ENCODE measurements around the gene DENND4A. TPM values are rescaled to one million over a fixed set of nuclear protein-coding genes. Genes with fewer than 3 reads are reported as not detected.

The DENND4A gene
- total and polyA plus RNA-seq, 2 of the 4 experiments (the other 2 are of a cell fraction): 4.1 to 17.7 TPM

DNA sequence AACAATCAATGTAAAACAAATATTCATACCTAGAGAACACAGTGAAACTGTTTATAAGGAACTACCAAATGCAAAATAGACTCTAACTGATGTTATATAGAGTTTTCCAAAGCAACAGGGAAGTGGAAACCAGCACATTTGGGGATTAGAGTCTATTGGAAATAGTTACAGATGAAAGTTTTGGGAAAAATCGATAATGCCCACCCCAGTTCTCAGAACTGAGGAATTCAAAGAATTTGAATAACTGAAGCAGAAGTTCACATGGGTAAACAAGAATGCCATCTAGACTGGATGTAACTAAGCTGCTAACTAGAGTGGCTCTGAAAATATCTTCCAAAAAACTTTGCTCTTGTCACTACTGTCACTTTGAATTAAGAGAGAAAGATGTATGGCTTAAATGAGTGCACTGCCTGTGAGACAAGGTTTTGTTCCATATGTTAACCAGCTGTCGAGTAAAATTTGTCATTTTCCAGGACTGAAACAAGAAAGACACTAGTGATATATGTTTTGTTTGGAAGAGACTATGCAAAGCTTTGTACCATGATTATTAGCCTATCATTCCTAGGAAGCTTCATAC is 9.2 kb upstream of the DENND4A start:
- BruUV-seq (replicated peaks): no TSS peak
- CTCF ChIA-PET: interaction anchor here (0.5 kb wide), 1 partner anchor 55 kb away, joined by 5 read pairs; no protein-coding TSS in a partner anchor
- Histone ChIP-seq H4K8ac (ENCODE audit: low read depth in 2 of 2, low read length in 2 of 2) (no peak overlapping the region), H4K91ac (ENCODE audit: insufficient read depth, low read depth, low read length) (no peak overlapping the region), H2AK5ac (ENCODE audit: low read depth, low read length) (no peak overlapping the region), H3K27me3 (ENCODE audit: control insufficient read depth, insufficient read depth, low read length) (no peaks in the 10 kb centered on the region), H3K18ac (ENCODE audit: low read depth, low read length) (no peak overlapping the region), H2BK15ac (ENCODE audit: low read depth, low read length) (no peak overlapping the region), H3K14ac (replicated peaks; ENCODE audit: low read depth, low read length) (no peak overlapping the region), H2AFZ (replicated peaks; ENCODE audit: low read length, poor library complexity) (no peak overlapping the region), H3K36me3 (ENCODE audit: control insufficient read depth, insufficient read depth, low read length) (no peaks in the 10 kb centered on the region), H2AK9ac (replicated peaks; ENCODE audit: low read depth, low read length, poor library complexity) (no peak overlapping the region), H2BK5ac (ENCODE audit: low read depth, low read length, poor library complexity, severe bottlenecking) (no peak overlapping the region), H3K4me1 (ENCODE audit: control insufficient read depth, insufficient read depth, low read length) (peaks cover 1% of the 10 kb centered on the region), H3K9ac (ENCODE audit: low read depth, low read length) (no peak overlapping the region), H3K27ac (ENCODE audit: insufficient read depth, low read length) (no peak overlapping the region), H4K5ac (ENCODE audit: low read depth, low read length) (no peak overlapping the region), H3K4me3 (ENCODE audit: insufficient read depth, low read depth, low read length) (no peak overlapping the region), H3K56ac (ENCODE audit: extremely low read depth, insufficient read depth, low read length) (no peak overlapping the region), H3K4me2 (ENCODE audit: low read depth, low read length) (no peak overlapping the region), H2BK120ac (ENCODE audit: low read depth, low read length) (no peak overlapping the region), H3K4ac (ENCODE audit: low read depth, low read length) (no peak overlapping the region), H4K20me1 (ENCODE audit: insufficient read depth, low read length) (no peaks in the 10 kb centered on the region), H3K23ac (ENCODE audit: low read depth, low read length) (no peak overlapping the region), H2BK20ac (ENCODE audit: low read depth, low read length) (no peak overlapping the region), H3K79me1 (ENCODE audit: low read depth in 1 of 2, low read length in 2 of 2) (no peaks in the 10 kb centered on the region), H3K9me3 (ENCODE audit: control insufficient read depth, insufficient read depth, low read length) (no peaks in the 10 kb centered on the region), H3K9me1 (ENCODE audit: insufficient read depth, low read length) (peaks cover 2% of the 10 kb centered on the region)
- WGBS, 2 experiments (ENCODE audit: extremely low coverage in 2 of 2, insufficient read length in 1 of 2): no CpG with 5 or more reads among the region's 2 CpGs
- dilution Hi-C loops (cut with HindIII; ENCODE audit: low sequenced_read_pairs, unreplicated experiment): no loop called here
- POLR2A ChIA-PET (ENCODE audit: unreplicated experiment): no interaction called here
- in situ Hi-C loops (cut with MboI; ENCODE audit: low sequenced_read_pairs): no loop called here
- DNase-seq: no peak
- TF ChIP-seq RFX5 (IDR thresholded peaks at IDR 0.05; ENCODE audit: low read depth, low read length) (no peak), NFE2L2 (IDR thresholded peaks at IDR 0.05; ENCODE audit: low read depth, low read length) (no peak), POLR2A (IDR thresholded peaks at IDR 0.05; ENCODE audit: low read depth, low read length) (no peak), CHD1 (IDR thresholded peaks at IDR 0.05; ENCODE audit: low read depth, low read length) (no peak), RCOR1 (IDR thresholded peaks at IDR 0.05; ENCODE audit: insufficient replicate concordance, low read length) (no peak), RAD21 (IDR thresholded peaks at IDR 0.05; ENCODE audit: low read length) (no peak), MAZ (IDR thresholded peaks at IDR 0.05; ENCODE audit: borderline replicate concordance, low read depth, low read length) (no peak), SMC3 (IDR thresholded peaks at IDR 0.05; ENCODE audit: low read depth, low read length) (no peak), MAFK (IDR thresholded peaks at IDR 0.05; ENCODE audit: low read depth, low read length) (no peak), BHLHE40 (IDR thresholded peaks at IDR 0.05; ENCODE audit: low read depth, low read length) (no peak), CEBPB (IDR thresholded peaks at IDR 0.05; ENCODE audit: low read depth, low read length) (no peak)
- TF ChIP-seq, protein P1, sequence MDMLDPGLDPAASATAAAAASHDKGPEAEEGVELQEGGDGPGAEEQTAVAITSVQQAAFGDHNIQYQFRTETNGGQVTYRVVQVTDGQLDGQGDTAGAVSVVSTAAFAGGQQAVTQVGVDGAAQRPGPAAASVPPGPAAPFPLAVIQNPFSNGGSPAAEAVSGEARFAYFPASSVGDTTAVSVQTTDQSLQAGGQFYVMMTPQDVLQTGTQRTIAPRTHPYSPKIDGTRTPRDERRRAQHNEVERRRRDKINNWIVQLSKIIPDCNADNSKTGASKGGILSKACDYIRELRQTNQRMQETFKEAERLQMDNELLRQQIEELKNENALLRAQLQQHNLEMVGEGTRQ (IDR thresholded peaks at IDR 0.05; ENCODE audit: low read depth, low read length): no peak
- TF ChIP-seq, protein P2, sequence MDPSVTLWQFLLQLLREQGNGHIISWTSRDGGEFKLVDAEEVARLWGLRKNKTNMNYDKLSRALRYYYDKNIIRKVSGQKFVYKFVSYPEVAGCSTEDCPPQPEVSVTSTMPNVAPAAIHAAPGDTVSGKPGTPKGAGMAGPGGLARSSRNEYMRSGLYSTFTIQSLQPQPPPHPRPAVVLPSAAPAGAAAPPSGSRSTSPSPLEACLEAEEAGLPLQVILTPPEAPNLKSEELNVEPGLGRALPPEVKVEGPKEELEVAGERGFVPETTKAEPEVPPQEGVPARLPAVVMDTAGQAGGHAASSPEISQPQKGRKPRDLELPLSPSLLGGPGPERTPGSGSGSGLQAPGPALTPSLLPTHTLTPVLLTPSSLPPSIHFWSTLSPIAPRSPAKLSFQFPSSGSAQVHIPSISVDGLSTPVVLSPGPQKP (IDR thresholded peaks at IDR 0.05; ENCODE audit: borderline replicate concordance, low read depth, low read length): no peak
- TF ChIP-seq, protein P3, sequence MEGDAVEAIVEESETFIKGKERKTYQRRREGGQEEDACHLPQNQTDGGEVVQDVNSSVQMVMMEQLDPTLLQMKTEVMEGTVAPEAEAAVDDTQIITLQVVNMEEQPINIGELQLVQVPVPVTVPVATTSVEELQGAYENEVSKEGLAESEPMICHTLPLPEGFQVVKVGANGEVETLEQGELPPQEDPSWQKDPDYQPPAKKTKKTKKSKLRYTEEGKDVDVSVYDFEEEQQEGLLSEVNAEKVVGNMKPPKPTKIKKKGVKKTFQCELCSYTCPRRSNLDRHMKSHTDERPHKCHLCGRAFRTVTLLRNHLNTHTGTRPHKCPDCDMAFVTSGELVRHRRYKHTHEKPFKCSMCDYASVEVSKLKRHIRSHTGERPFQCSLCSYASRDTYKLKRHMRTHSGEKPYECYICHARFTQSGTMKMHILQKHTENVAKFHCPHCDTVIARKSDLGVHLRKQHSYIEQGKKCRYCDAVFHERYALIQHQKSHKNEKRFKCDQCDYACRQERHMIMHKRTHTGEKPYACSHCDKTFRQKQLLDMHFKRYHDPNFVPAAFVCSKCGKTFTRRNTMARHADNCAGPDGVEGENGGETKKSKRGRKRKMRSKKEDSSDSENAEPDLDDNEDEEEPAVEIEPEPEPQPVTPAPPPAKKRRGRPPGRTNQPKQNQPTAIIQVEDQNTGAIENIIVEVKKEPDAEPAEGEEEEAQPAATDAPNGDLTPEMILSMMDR (conservative IDR thresholded peaks at IDR 0.05; ENCODE audit: low read depth, low read length): no peak
- intact Hi-C loops (cut with micrococcal nuclease): no loop called here
- ATAC-seq (ENCODE audit: low read depth): no peak
